Measurements from ENCODE around the gene ATG7. TPM values are rescaled to one million over a fixed set of nuclear protein-coding genes. Genes with fewer than 3 reads are reported as not detected.
A peak's percentile ranks its signal among the peaks of the same experiment; 100 is the strongest.

The ATG7 gene
- total and polyA plus RNA-seq, 10 of the 15 experiments (the other 5 are each of a cell fraction or from before 2014, with no cell fraction given) = 13.5 to 49.5 (median 26.4) TPM

DNA sequence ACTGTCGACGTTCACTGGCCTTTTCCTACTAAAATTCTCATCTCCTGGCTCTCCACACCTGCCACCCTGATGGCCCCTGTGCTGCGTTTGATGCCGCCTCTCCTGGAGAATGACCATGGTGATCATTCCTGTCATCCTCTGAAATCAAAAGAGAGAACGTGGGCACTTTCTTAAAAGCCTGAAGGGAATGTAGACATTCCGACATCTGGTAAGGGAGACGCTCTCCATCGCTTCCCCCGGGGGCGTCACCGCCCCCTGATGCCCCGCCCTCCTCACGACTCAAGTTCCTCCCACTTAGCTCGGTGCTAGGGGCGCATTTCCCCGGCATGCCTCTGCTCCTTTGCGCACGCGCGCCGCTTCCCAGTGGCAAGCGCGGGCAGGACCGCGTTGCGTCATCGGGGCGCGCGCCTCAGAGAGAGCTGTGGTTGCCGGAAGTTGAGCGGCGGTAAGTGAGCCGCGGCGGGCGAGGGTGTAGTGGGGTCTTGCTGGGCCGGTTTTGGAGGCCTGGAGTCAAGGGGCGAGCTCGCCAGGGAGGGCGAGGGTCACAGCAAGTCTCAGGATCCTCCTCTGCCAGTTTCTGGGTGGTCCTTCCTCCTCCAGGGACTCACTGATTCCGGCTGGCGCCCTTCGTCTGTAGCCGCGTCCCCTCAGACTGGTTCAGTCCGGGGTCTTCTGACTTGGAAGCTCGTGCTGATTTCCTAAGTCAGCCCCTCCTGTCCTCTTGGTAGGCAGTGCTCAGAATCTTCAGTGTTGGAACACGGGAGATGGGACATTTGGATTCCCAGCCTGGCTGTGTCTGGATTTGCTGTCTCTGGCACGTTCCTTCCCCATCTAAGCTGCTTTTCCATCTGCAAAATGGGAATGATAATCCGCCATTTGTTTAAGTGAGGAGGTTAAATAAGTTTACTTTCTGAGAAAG is at the start of gene ATG7 (continued):
- TF ChIP-seq RFX5 (IDR thresholded peaks at IDR 0.05; ENCODE audit: low read depth, low read length) (no peak), CREM (IDR thresholded peaks at IDR 0.05; ENCODE audit: low read depth) (peak; percentile 99), RBBP5 (conservative IDR thresholded peaks at IDR 0.05) (no peak), BACH1 (IDR thresholded peaks at IDR 0.05; ENCODE audit: borderline replicate concordance) (peak; percentile 35; the same call in 1 of the 2 replicates), TARDBP (IDR thresholded peaks at IDR 0.05; ENCODE audit: borderline replicate concordance) (no peak), ESRRA (IDR thresholded peaks at IDR 0.05; ENCODE audit: low read length) (no peak), ZNF207 (IDR thresholded peaks at IDR 0.05; ENCODE audit: borderline replicate concordance) (peak; percentile 98), KAT2A (conservative IDR thresholded peaks at IDR 0.05; ENCODE audit: control insufficient read depth, low read depth, low read length) (no peak), RB1 (IDR thresholded peaks at IDR 0.05; ENCODE audit: borderline replicate concordance) (peak; percentile 80; the same call in 1 of the 2 replicates), EED (IDR thresholded peaks at IDR 0.05; ENCODE audit: low read depth) (no peak), MXI1 (IDR thresholded peaks at IDR 0.05; ENCODE audit: low read depth, low read length) (no peak; the same call in 1 of the 2 replicates), KLF5 (IDR thresholded peaks at IDR 0.05; ENCODE audit: partially characterized antibody) (peak; percentile 97), SIX5 (IDR thresholded peaks at IDR 0.05; ENCODE audit: low read depth, low read length, severe bottlenecking) (peak; percentile 35), CBFB (IDR thresholded peaks at IDR 0.05; ENCODE audit: low read depth) (peak; percentile 76; the same call in 1 of the 2 replicates), FOXK2 (IDR thresholded peaks at IDR 0.05) (peak; percentile 95), CREB1 (IDR thresholded peaks at IDR 0.05; ENCODE audit: low read depth) (peak; percentile 97), NBN (IDR thresholded peaks at IDR 0.05) (peak; percentile 83)
- TF ChIP-seq, protein P1, sequence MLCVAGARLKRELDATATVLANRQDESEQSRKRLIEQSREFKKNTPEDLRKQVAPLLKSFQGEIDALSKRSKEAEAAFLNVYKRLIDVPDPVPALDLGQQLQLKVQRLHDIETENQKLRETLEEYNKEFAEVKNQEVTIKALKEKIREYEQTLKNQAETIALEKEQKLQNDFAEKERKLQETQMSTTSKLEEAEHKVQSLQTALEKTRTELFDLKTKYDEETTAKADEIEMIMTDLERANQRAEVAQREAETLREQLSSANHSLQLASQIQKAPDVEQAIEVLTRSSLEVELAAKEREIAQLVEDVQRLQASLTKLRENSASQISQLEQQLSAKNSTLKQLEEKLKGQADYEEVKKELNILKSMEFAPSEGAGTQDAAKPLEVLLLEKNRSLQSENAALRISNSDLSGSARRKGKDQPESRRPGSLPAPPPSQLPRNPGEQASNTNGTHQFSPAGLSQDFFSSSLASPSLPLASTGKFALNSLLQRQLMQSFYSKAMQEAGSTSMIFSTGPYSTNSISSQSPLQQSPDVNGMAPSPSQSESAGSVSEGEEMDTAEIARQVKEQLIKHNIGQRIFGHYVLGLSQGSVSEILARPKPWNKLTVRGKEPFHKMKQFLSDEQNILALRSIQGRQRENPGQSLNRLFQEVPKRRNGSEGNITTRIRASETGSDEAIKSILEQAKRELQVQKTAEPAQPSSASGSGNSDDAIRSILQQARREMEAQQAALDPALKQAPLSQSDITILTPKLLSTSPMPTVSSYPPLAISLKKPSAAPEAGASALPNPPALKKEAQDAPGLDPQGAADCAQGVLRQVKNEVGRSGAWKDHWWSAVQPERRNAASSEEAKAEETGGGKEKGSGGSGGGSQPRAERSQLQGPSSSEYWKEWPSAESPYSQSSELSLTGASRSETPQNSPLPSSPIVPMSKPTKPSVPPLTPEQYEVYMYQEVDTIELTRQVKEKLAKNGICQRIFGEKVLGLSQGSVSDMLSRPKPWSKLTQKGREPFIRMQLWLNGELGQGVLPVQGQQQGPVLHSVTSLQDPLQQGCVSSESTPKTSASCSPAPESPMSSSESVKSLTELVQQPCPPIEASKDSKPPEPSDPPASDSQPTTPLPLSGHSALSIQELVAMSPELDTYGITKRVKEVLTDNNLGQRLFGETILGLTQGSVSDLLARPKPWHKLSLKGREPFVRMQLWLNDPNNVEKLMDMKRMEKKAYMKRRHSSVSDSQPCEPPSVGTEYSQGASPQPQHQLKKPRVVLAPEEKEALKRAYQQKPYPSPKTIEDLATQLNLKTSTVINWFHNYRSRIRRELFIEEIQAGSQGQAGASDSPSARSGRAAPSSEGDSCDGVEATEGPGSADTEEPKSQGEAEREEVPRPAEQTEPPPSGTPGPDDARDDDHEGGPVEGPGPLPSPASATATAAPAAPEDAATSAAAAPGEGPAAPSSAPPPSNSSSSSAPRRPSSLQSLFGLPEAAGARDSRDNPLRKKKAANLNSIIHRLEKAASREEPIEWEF (IDR thresholded peaks at IDR 0.05; ENCODE audit: insufficient replicate concordance, low read depth, low read length) = no peak
- TF ChIP-seq, protein P2, sequence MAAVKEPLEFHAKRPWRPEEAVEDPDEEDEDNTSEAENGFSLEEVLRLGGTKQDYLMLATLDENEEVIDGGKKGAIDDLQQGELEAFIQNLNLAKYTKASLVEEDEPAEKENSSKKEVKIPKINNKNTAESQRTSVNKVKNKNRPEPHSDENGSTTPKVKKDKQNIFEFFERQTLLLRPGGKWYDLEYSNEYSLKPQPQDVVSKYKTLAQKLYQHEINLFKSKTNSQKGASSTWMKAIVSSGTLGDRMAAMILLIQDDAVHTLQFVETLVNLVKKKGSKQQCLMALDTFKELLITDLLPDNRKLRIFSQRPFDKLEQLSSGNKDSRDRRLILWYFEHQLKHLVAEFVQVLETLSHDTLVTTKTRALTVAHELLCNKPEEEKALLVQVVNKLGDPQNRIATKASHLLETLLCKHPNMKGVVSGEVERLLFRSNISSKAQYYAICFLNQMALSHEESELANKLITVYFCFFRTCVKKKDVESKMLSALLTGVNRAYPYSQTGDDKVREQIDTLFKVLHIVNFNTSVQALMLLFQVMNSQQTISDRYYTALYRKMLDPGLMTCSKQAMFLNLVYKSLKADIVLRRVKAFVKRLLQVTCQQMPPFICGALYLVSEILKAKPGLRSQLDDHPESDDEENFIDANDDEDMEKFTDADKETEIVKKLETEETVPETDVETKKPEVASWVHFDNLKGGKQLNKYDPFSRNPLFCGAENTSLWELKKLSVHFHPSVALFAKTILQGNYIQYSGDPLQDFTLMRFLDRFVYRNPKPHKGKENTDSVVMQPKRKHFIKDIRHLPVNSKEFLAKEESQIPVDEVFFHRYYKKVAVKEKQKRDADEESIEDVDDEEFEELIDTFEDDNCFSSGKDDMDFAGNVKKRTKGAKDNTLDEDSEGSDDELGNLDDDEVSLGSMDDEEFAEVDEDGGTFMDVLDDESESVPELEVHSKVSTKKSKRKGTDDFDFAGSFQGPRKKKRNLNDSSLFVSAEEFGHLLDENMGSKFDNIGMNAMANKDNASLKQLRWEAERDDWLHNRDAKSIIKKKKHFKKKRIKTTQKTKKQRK (IDR thresholded peaks at IDR 0.05; ENCODE audit: low read depth, low read length) = no peak
- TF ChIP-seq, protein P3, sequence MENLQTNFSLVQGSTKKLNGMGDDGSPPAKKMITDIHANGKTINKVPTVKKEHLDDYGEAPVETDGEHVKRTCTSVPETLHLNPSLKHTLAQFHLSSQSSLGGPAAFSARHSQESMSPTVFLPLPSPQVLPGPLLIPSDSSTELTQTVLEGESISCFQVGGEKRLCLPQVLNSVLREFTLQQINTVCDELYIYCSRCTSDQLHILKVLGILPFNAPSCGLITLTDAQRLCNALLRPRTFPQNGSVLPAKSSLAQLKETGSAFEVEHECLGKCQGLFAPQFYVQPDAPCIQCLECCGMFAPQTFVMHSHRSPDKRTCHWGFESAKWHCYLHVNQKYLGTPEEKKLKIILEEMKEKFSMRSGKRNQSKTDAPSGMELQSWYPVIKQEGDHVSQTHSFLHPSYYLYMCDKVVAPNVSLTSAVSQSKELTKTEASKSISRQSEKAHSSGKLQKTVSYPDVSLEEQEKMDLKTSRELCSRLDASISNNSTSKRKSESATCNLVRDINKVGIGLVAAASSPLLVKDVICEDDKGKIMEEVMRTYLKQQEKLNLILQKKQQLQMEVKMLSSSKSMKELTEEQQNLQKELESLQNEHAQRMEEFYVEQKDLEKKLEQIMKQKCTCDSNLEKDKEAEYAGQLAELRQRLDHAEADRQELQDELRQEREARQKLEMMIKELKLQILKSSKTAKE (IDR thresholded peaks at IDR 0.05; ENCODE audit: low read depth, poor library complexity, severe bottlenecking) = no peak
